ENCODE data around the gene CPLANE2. TPM values are rescaled to one million over a fixed set of nuclear protein-coding genes. Genes with fewer than 3 reads are reported as not detected.

CPLANE2 gene, protein sequence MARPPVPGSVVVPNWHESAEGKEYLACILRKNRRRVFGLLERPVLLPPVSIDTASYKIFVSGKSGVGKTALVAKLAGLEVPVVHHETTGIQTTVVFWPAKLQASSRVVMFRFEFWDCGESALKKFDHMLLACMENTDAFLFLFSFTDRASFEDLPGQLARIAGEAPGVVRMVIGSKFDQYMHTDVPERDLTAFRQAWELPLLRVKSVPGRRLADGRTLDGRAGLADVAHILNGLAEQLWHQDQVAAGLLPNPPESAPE
- 10 to 100 TPM in 1 of 4 donors, 1 to 10 TPM in 3; 4.0 to 11.9 (median 5.0) TPM for total RNA-seq
- polyA plus RNA-seq, result 9.3 TPM
- long read RNA-seq, donor 1, partial matches to known transcripts, result 0 of 6 reads
- long read RNA-seq, donor 1, other reads (novel, unspliced or antisense), result 1 of 6 reads
- long read RNA-seq, donor 2, partial matches to known transcripts, result 0 of 4 reads
- long read RNA-seq, donor 2, other reads (novel, unspliced or antisense), result 0 of 4 reads
- long read RNA-seq, donor 3, partial matches to known transcripts, result 0 of 6 reads
- long read RNA-seq, donor 3, other reads (novel, unspliced or antisense), result 2 of 6 reads
- long read RNA-seq, donor 4, partial matches to known transcripts, result 0 of 1 reads
- long read RNA-seq, donor 4, other reads (novel, unspliced or antisense), result 1 of 1 reads

DNA sequence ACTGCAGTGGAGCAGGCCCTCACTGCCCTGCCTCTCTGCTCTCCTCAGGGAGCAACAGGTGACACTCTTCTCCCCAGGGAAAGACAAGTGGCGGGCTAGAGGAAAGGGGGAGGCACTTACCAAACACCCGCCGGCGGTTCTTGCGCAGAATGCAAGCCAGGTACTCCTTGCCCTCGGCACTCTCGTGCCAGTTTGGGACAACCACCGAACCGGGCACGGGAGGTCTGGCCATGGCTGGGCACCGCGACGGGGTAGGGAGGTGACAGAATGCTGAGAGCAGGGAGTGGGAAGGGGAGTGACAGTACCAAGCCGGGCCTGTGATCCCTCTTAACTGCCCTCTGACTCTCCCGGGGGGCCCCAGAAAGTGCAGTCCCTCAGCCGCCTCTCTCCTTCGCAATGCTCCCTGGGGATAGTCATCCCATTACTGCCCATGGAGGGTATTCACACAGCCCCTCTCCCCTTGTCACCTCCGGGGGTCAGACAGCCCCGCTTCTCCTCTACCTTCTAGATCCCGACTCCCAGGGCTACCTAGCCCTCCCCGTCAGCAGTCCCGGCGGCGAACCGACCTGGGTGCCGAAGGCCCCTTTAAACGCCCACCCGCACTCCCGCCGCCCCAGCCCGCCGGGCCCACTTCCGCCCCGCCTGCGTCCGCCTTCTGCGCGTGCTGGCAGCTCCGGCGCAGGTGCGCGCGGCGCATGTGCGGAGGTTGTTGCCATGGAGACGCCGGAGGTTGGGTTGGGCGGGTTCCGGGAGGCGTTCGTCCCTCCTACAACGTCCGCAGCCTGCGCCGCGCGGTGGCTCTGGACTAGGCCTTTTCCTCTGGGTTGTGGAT, at the start of gene CPLANE2:
TSS of gene CPLANE2 (minus strand) at position 673 of the 832 bp plus-strand sequence. CDS start at position 232, 441 bp downstream.
- Histone ChIP-seq H3K27ac (ENCODE audit: low read length) (peak within 1 kb of the TSS; percentile 44), H3K9me3 (ENCODE audit: control insufficient read depth, low read length) (no peaks in the 10 kb centered on the region), H3K27me3 (ENCODE audit: control insufficient read depth, insufficient read depth) (no peaks in the 10 kb centered on the region), H3K4me3 (ENCODE audit: low read length) (peak within 1 kb of the TSS; percentile 49), H3K4me1 (ENCODE audit: control insufficient read depth, insufficient read depth, low read length) (no peaks in the 10 kb centered on the region)
- WGBS, result 2% methylated on average over 57 of the region's 57 CpGs
- ATAC-seq, result peak; percentile 95
- DNase-seq, result peak; percentile 95 to 98 (median 98)
- intact Hi-C loops (cut with DNase I), result no loop called here

DNA sequence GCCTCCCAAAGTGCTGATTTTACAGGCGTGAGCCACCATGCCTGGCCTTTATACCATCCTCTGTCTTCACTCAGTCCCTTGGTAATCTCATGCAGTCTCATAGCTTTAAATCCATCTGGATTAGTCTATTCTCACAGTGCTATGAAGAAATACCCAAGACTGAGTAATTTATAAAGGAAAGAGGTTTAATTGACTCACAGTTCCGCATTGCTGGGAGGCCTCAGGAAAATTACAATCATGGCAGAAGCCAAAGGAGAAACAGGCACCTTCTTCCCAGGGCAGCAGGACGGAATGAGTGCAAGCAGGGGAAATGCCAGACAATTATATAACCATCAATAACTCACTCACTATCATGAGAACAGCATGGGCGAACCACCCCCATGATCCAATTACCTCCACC, 49.1 kb upstream of the CPLANE2 start:
- Histone ChIP-seq H3K9me3 (ENCODE audit: control insufficient read depth, low read length) (no peaks in the 10 kb centered on the region), H3K27ac (ENCODE audit: low read length) (no peak overlapping the region), H3K27me3 (ENCODE audit: control insufficient read depth, insufficient read depth) (no peaks in the 10 kb centered on the region), H3K4me1 (ENCODE audit: control insufficient read depth, insufficient read depth, low read length) (no peaks in the 10 kb centered on the region), H3K4me3 (ENCODE audit: low read length) (no peak overlapping the region)
- WGBS, result 94% methylated on average over 4 of the region's 4 CpGs
- intact Hi-C loops (cut with DNase I), result no loop called here
- ATAC-seq (no peak), DNase-seq (no peak)

DNA sequence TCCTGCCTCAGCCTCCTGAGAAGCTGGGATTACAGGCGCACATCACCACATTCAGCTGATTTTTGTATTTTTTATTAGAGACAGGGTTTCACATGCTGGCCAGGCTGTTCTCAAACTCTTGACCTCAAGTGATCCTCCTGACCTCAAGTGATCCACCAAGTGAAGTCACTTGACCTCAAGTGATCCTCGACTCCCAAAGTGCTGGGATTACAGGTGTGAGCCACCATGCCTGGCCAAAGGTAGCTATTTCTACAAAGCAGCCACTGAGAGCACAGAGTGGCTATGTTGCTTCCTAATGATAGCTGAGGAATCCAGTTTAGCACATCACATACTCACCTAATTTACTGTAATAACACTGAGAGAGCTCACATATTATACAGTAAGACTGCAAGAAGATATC, 44.8 kb upstream of the CPLANE2 start:
- intact Hi-C loops (cut with DNase I), result no loop called here
- no peaks in the 10 kb centered on the region for H3K27me3 ChIP-seq (ENCODE audit: control insufficient read depth, insufficient read depth)
- H3K4me1 ChIP-seq (ENCODE audit: control insufficient read depth, insufficient read depth, low read length), result no peaks in the 10 kb centered on the region
- no peak for DNase-seq
- H3K9me3 ChIP-seq (ENCODE audit: control insufficient read depth, low read length), result no peaks in the 10 kb centered on the region
- ATAC-seq, result no peak
- WGBS, result 94% methylated on average over 2 of the region's 2 CpGs
- no peak overlapping the region for H3K27ac ChIP-seq (ENCODE audit: low read length)
- H3K4me3 ChIP-seq (ENCODE audit: low read length), result no peak overlapping the region

DNA sequence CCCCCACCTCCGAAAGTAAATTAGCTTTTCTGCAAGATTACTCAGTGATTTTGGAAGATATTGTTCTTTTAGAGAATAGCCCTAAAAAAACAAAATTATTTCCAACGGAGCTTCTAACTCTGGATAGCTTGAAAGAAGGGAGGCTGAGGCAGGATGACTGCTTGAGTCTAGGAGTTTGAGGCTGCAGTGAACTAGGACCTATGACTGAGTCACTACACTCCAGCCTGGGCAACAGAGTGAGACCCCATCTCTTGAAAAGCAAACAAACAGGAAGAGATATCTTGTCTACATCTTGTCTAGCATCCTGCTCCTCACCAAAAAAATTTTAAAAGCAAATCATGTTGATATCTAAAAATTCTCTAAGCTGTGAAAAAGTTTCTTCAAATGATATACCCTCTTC, 42.2 kb upstream of the CPLANE2 start:
- Histone ChIP-seq H3K27me3 (ENCODE audit: control insufficient read depth, insufficient read depth) (no peaks in the 10 kb centered on the region), H3K27ac (ENCODE audit: low read length) (no peak overlapping the region), H3K4me1 (ENCODE audit: control insufficient read depth, insufficient read depth, low read length) (no peaks in the 10 kb centered on the region), H3K9me3 (ENCODE audit: control insufficient read depth, low read length) (no peaks in the 10 kb centered on the region), H3K4me3 (ENCODE audit: low read length) (no peak overlapping the region)
- no peak for DNase-seq
- intact Hi-C loops (cut with DNase I), result no loop called here
- 69% methylated on average over 2 of the region's 2 CpGs for WGBS
- ATAC-seq, result no peak

DNA sequence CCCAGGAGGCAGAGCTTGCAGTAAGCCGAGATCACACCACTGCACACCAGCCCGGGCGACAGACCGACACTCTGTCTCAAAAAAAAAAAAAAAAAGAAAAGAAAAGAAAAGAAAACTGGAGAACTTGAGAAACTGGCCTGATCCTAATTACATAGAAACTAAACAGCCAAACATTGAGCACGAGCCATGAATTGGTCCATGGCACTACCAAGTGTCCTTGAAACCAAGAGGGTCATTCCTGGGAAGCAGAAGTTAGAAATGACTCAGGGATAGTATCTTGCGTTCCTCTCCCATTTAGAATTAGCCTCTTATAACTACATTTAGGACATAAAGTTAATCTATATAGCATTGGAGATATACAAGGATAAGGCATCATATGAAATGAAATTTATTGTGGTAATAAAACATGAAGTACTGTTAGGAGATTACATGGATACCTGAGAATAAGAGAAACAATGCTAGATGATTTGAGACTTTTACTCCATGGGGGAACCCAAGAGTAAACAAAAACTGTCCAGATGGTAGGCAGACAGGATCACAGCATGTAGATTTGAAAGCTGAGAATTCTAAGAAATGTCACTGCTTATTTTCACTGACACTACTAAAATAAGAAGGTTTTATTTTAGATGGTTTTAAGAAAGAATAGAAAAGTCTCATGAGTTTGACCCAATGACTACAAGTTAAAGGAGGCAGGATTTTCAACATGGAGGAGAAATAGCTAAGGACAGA, 39.5 kb upstream of the CPLANE2 start:
- no peak for ATAC-seq
- no peaks in the 10 kb centered on the region for H3K4me1 ChIP-seq (ENCODE audit: control insufficient read depth, insufficient read depth, low read length)
- H3K4me3 ChIP-seq (ENCODE audit: low read length), result no peak overlapping the region
- no peak for DNase-seq
- H3K27ac ChIP-seq (ENCODE audit: low read length), result no peak overlapping the region
- H3K9me3 ChIP-seq (ENCODE audit: control insufficient read depth, low read length), result no peaks in the 10 kb centered on the region
- no peaks in the 10 kb centered on the region for H3K27me3 ChIP-seq (ENCODE audit: control insufficient read depth, insufficient read depth)
- intact Hi-C loops (cut with DNase I), result no loop called here
- WGBS, result 92% methylated on average over 6 of the region's 6 CpGs

DNA sequence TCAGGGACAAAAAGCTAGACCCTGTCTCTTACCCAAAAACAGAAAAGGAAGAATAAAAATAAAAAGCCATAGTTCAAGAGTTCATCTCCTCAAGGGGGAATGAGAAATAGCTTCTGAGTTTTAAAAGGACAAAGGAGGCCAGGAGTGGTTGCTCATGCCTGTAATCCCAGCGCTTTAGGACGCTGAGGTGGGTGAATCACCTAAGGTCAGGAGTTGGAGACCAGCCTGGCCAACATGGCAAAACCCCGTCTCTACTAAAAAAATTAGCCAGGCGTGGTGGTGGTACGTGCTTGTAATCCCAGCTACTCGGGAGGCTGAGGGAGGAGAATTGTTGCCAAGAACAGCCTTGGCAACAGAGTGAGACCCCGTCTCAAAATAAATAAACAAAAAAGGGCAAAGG, 38.6 kb upstream of the CPLANE2 start:
- ATAC-seq, result no peak
- no peak overlapping the region for H3K27ac ChIP-seq (ENCODE audit: low read length)
- H3K27me3 ChIP-seq (ENCODE audit: control insufficient read depth, insufficient read depth), result no peaks in the 10 kb centered on the region
- 94% methylated on average over 7 of the region's 7 CpGs for WGBS
- no peak for DNase-seq
- H3K4me1 ChIP-seq (ENCODE audit: control insufficient read depth, insufficient read depth, low read length), result peaks cover 2% of the 10 kb centered on the region
- H3K9me3 ChIP-seq (ENCODE audit: control insufficient read depth, low read length), result no peaks in the 10 kb centered on the region
- H3K4me3 ChIP-seq (ENCODE audit: low read length), result no peak overlapping the region
- intact Hi-C loops (cut with DNase I), result no loop called here

DNA sequence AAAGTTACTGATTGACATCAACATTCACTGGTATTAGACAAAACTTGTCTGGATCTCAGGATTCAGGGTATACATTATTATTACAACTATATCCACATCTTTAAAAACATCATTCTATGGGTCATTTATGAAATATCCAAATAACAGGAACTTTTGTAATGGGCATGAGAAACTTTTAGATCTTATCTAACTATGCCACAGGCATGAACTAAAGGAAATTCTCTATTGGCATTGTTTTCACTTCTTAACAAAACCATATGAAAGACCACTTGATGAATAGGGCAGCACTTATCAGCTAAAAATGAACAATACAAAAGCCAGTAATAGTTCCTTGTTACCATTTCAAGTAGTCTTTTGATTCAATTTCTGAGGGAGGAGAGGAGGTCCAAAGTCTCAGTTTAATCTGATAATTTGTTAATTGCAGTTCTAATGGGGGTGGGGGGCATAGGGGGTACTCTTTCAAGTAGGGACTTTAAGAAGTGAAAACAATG, 30.8 kb upstream of the CPLANE2 start:
- ATAC-seq, result no peak
- DNase-seq, result no peak
- Histone ChIP-seq H3K4me1 (ENCODE audit: control insufficient read depth, insufficient read depth, low read length) (peaks cover 9% of the 10 kb centered on the region), H3K27ac (ENCODE audit: low read length) (no peak overlapping the region), H3K9me3 (ENCODE audit: control insufficient read depth, low read length) (no peaks in the 10 kb centered on the region), H3K4me3 (ENCODE audit: low read length) (no peak overlapping the region), H3K27me3 (ENCODE audit: control insufficient read depth, insufficient read depth) (no peaks in the 10 kb centered on the region)
- intact Hi-C loops (cut with DNase I), result no loop called here

DNA sequence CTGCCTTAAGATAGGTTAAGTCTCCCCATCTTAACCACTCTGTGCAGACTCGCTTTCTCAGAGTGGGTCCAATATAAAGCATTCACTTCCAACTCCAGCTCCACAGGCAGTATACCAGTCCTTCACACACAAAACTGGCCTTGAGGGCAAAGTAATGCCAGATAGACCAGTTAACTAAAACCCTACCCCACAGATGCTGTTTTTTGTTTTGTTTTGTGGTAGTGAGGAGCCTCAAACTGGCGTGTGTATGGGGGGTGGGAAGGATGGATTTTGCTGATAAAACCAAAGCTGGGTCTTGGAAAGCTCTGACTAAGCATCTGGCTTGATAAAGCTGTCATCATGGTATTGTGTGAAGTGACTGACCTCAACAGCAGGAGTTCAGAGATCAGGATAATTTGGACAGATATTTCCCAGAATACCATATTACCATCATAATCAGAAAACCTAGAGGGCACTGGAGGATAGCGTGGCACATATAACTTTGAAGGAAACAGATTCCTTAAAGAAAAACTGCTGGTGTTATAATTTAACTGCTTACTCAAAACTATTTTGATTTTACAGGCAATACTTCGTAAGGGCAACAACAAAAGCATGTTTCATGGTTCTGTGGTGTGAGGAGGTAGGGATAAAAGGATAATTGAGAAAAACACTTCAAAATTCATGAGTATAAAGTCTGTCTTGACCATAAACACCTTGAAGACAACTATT, 29.6 kb upstream of the CPLANE2 start:
- Histone ChIP-seq H3K27ac (ENCODE audit: low read length) (no peak overlapping the region), H3K4me1 (ENCODE audit: control insufficient read depth, insufficient read depth, low read length) (peaks cover 9% of the 10 kb centered on the region), H3K27me3 (ENCODE audit: control insufficient read depth, insufficient read depth) (no peaks in the 10 kb centered on the region), H3K4me3 (ENCODE audit: low read length) (no peak overlapping the region), H3K9me3 (ENCODE audit: control insufficient read depth, low read length) (no peaks in the 10 kb centered on the region)
- 44% methylated on average over 4 of the region's 4 CpGs for WGBS
- intact Hi-C loops (cut with DNase I), result no loop called here
- DNase-seq (no peak), ATAC-seq (peak; percentile 53 to 75)

DNA sequence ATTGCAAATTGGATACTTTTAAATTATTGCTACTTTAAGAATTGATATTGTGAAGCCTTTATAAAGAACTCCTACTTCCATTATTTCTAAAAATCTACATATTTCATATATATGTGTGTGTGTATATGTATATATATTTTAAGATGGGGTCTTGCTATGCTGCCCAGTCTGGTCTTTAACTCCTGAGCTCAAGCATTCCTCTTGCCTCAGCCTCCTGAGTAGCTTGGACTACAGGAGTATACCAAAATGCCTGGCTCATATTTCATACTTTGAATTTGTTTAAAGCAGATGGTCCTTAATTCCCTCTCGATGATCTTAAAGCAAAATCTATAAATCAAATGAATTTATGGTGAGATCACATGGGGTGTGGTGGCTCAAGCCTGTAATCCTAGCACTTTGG, 25.1 kb upstream of the CPLANE2 start:
- H3K4me1 ChIP-seq (ENCODE audit: control insufficient read depth, insufficient read depth, low read length), result peaks cover 7% of the 10 kb centered on the region
- intact Hi-C loops (cut with DNase I), result no loop called here
- H3K27me3 ChIP-seq (ENCODE audit: control insufficient read depth, insufficient read depth), result no peaks in the 10 kb centered on the region
- H3K4me3 ChIP-seq (ENCODE audit: low read length), result no peak overlapping the region
- H3K9me3 ChIP-seq (ENCODE audit: control insufficient read depth, low read length), result no peaks in the 10 kb centered on the region
- no peak for DNase-seq
- whole genome bisulfite sequencing, result 97% methylated on average over 1 of the region's 1 CpG
- no peak for ATAC-seq
- no peak overlapping the region for H3K27ac ChIP-seq (ENCODE audit: low read length)

DNA sequence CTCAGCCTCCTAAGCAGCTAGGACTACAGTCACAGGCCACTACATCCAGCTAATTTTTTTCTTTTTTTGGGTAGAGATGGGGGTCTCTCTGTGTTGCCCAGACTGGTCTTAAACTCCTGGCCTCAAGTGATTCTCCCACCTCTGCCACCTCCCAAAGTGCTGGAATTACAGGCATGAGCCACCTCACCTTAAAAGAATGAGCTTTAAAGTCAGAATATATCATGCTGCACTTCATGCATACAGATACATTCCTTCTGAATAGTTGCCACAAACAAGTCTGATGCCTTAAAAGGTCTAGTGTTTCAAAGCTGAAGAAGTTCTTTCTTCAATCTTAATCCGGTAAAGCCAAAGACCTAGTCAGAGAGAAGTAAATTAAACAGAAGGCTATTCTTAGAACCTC, 23.8 kb upstream of the CPLANE2 start:
- no peak for ATAC-seq
- H3K27ac ChIP-seq (ENCODE audit: low read length), result no peak overlapping the region
- H3K4me3 ChIP-seq (ENCODE audit: low read length), result no peak overlapping the region
- DNase-seq, result no peak
- peaks cover 4% of the 10 kb centered on the region for H3K4me1 ChIP-seq (ENCODE audit: control insufficient read depth, insufficient read depth, low read length)
- intact Hi-C loops (cut with DNase I), result no loop called here
- no peaks in the 10 kb centered on the region for H3K9me3 ChIP-seq (ENCODE audit: control insufficient read depth, low read length)
- 73% methylated on average over 1 of the region's 1 CpG for WGBS
- H3K27me3 ChIP-seq (ENCODE audit: control insufficient read depth, insufficient read depth), result no peaks in the 10 kb centered on the region
